MV-4-11 (cell line): ENCODE data around the gene IL19.
A peak's percentile ranks its signal among the peaks of the same experiment; 100 is the strongest.

Source experiments
- DNase-seq: peaks from one replicate; lab custom pipeline; 2025; lab: John Stamatoyannopoulos, UW

The IL19 gene

DNA sequence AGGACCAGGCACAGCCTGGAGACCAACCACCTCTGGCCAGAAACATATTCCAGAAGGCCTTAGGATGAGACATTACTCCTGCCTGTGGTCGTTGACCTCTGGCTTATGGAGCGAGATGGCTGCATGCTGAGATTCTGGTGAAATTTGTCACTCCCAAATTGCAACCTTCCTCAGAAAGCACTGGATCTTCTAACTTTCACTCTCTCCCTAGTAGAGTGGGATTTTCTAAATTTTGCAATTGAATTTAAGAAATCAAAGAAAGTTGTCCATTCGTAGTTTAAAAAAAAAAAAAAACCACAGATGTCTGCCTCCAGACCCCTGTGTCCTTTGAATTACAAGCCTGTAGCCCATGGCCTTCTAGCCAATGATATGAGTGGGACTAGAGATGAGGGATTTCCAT, 30.3 kb downstream of the IL19 start:
- DNase-seq: no peak

DNA sequence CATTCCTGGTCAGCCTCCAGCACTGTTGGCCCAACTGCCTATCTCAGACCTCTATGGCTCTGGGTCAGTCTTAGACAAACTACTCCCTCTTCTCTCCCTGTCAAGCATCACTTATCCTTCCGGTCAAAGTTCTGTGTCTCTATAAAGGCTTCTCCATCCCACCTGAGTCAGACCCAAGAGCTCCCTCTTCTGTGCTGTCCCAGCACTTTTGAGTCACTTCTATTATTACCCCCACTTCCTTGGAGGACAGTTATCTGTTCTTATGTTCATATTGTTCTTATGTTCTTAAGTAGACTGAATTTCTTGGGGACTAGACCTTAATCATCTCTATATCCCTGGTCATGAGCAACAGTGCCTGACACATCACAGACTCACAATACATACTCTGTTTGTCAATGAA, 30.9 kb downstream of the IL19 start:
- no peak for DNase-seq

DNA sequence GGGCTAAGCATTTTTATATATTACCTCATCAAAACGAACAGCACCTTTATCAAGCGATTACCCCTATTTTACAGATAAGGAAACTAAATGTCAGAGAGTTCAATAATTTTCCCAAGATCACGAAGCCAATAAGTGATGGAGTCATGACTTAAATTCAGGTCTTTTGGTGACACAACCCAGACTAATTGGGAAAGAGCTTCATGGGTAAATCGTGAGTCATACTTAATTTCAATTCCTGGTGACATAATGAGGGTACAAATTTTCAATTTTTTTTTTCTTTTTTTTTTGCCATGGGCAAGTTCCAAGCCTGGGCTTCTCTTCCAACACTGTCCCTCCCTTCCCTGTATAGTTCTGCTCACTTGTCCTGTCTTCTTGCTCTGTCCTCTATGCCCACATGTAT, 31.8 kb downstream of the IL19 start:
- DNase-seq: peak; percentile 58

DNA sequence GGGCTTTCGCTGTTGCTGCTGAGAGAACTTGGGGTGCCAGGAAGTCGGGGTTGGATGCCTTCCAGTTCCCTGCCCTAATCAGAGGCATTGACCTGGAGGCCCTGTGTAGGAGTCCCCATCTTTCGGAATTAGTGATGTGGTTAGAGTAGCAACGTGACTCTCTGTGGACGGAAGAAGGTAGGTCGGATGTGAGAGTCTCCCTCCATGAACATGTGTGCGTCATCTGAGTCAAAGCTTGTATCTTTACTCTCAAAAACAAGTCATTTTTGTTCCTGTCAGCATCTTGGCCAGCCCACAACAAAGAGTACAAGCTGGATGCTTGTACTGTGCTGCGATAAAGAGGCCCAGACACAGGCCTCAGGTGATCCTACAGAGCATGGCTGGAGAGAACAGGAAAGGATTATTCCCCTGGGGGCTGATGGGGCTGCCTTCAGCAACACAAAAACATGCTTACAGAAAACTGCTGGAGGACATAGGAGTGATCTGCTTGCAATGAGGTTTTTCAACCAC, 32.7 kb downstream of the IL19 start:
- no peak for DNase-seq

DNA sequence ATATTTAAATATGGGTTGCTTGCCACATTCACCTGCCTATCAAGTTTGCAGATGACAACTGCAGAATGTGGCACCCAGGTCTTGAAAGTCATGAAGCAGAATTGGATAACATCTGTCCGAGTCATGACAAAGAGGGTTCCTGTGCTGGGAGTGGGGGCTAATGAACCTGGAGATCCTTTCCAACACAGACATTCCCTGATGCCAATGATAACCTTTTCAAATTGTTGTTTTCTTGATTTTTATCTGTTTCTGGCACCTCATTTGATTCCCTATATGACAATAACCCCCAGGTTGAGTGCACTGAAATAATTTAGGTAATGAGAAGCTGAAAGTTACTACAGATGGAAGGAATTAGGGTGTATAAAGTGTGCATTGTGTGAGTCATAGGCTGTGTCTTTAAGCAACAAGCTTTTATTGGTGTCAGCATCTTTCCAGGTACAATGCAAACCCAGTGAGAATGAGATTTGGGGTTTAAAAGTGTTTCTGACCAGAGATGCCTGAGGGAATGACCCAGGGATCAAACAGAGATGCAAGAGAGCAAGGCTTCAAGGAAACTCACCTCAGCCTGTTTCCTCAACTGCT, 33.7 kb downstream of the IL19 start:
- DNase-seq: no peak

DNA sequence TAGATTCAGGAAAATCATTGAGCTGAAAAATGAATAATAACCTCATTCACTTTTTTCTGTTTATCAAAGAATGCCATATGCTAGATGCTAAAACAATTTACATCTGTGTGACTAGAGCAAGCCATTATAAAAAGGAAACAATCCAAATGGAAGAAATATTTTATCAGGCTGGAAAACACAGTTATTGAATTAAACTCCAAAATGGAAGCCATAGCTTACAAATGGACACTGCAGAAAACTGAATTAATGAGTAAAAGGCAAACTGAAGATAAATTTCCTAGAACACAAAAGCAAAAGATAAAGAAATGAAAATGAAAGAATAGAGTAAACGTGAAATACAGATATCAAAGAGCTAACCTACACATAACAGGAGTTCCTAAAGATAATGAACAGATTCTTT, 34.8 kb downstream of the IL19 start:
- DNase-seq: no peak

DNA sequence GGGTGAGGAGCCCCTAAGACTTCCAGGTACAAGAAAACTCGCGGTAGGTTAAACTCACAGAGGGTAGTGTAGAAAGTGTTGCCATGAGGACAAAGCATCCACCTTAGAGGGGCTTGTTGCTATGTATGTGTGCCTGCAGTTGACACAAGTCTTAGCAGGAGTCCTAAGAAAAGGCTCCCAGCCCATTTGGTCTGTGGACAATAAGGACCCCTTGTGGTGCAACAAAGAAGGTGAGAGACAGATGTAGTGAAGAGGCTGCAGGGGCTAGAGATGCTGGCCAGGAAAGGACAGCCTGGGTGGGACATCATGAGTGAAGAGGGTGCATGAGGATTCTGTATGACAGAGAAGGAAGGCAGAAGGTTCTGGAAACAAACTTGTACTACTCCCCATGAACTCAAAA, 38.0 kb downstream of the IL19 start:
- DNase-seq: peak; percentile 42

DNA sequence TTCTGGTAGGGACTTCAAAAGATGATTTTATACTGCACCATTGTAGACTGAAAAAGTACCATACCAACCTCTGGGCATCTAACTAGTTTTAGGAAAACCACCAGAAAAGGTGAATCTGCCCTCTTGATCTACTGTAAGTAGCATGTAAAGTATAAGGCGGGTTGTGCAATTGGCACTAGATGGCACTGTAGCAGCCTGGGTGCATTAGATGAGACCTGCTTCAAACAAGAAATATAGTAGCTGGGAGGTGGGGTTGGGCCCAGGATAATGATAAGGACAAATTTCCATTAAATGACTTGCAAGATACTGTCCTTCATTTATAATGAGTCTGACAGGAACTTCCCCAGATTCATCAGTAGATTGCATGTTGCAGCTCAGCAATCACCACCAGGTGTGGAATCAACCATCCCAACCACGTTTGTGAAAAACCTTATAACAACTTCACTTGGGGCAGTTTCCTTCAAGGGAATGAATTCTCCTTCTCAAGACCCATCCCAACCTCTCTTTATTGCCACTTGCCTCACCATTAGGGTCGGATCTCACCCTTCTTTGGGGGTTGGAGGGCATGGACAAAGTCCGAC, 39.0 kb downstream of the IL19 start:
- peak; percentile 33 for DNase-seq

DNA sequence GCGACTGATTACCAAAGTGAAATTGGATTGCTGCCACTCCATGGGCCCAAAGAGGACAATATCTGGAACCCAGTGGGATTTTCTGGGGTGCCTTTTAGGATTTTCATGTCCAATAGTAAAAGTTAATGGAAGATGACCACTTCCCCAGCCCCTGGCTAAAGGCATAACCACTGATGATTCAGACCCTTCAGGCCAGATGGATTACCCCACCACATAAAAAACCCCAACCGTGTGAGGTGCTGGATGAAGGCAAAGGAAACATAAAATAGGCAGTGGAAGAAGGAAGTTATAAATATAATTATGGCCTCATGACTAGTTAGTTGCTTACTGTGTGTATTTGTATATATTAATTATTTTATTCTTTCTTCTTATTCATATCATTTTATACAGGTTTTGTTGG, 41.9 kb downstream of the IL19 start:
- peak; percentile 76 for DNase-seq

DNA sequence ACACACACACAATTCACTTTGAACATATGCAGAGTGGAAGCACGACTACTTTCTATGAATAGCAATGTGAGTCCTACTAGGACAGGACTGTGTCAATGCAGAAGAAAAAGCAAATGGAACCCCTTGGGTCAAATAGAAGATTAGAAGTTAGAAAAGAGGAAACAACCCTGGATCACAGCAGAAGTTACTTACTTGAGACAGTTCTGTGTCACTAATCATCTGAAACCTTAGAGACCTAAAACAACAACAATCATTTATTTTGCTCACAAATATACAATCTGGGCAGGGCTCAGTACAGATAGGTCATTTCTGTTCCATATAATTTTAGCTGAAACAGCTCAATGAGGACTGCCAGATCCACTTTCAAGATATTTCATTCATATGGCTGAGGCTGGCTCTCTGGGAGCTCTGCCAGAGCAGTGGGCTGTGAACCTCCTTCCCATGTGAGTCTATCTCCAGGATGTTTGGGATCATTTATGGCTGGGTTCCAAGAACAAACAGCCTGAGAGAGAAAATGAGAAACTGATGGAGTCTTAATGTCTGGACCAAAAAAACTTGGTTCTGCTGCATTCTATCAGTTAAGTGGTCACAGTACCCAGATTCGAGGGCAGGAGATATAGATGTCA, 44.3 kb downstream of the IL19 start:
- DNase-seq: peak; percentile 79

DNA sequence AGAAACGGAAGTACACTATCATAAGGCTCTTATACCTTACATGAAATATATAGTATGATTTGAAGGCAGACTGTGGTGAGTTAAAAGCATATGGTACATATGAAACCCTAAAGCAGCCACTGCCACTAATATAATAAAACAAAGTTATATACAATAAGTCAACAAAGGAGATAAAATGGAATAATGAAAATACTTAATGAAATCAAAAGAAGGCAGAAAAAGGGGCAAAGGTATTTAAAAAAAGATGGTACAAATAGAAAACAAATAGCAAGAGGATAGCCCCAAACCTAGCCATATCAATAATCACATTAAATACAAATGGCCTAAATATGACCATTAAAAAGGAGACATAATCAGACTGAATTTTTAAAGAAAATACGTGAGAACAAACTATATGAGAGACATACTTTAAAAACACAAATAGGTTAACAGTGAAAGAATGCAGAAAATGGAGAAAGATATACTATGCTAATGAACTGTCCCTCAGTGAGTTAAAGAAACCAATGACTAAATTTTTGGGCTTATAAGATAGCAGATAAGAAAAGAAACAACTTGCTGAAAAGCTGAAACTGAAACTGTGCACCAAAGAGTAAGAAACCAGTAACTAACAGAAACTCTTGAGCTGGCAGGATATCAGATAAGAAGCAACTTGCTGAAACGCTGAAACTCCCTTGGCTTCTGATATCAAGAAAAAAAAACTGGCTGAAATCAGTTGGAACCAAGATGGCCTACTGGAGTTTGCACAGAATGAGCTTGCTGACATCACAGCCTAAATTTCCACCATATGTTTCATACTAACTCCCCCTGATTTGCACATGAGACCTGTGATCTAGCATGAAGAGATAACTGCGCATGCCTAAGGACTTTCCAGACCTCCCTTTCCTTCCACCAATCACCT, 46.1 kb downstream of the IL19 start:
- peak; percentile 54 for DNase-seq

DNA sequence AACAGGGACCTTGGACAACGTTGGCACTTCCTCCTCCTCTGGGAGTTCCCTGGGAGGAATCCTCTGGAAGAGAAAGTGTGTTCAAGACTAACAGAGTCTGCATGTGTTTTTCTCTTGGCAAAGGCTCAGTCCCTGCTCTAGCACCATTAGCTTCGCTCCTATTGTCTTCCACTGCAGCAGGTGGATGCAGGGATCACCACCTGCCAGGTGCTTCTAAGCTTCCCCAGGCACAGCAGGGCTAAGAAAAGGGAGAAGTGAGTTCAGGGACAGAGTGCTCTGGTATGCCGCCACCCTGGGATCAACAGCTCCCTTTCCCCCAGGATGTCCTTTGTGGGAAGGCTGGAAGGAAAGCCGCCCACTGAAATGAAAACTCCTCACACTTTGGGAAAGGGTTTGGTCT, 50.9 kb downstream of the IL19 start:
- no peak for DNase-seq

DNA sequence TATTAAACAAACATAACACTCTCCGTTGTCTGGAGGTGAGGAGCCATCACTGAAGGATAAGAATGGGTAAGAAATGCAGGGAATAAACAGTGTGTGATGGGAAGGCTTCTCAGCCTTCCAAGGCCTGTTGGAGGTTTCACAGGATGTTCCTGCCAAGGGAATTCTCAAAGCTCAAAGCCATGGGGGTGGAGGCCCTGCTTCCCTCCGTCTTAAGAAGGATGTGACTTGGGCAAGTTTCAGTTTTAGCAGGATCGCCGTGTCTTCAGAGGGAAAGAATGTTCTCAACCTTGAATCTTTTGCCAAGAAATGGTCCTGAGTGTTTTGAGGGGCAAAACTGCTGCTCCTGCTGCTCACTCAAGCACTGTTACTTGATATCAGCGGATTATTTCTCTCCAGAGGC, 53.2 kb downstream of the IL19 start:
- DNase-seq: no peak

DNA sequence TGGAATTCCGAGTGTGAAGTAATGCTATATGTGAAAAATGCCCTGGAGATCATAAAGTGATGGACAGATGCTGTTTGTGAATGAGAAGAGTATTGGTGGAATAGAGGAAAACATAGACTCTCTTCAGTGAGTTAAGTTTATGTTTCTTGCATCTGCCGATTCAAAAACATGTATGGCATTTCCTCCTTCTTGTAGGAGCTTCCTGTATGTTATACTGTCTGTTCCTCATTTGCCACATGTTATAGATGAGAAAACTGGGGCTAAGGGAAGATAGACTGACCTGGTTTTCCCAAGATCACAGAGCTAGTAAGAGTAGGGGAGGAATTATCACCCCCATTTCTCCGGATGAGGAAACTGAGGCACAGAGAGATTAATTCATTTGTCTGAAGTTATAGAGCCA, 53.8 kb downstream of the IL19 start:
- DNase-seq: peak; percentile 73

DNA sequence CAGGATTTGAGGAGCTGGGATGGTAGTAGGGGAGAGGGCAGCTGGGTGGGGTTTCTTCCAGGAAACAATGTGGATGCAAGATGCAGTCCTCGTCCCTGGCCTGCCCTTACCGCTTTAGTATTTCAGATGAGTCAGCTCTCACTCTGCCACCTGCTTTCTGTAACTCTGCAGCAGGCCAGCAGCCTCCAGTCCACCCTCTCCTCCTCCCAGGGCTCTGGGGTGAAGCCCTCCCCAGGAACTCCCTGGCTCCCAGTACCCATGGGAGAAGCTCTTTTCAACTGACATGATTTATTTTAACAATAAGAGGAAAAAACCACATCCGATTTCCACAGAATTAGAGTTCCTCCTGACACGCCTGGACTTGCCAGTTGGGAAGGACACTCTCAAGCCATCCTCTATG, 55.8 kb downstream of the IL19 start:
- peak; percentile 43 for DNase-seq

DNA sequence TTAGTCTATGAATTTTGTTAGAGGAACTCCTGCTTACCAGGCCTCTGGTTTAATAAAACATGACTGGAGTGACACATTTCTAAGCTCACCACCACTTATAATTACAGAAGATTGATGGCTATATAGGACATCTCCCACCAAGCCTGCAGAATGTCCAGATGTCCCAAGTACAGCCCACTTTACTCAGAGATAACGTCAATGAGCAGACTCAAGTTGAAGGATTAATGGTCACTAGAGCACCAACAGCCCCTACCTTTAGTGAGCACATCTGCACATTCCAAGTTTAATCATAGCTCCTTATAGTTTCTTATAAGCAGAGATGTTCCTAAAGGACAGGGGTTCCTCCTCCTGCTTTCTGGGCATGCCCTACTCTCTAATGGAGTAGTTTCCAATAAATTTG, 57.5 kb downstream of the IL19 start:
- DNase-seq: no peak

DNA sequence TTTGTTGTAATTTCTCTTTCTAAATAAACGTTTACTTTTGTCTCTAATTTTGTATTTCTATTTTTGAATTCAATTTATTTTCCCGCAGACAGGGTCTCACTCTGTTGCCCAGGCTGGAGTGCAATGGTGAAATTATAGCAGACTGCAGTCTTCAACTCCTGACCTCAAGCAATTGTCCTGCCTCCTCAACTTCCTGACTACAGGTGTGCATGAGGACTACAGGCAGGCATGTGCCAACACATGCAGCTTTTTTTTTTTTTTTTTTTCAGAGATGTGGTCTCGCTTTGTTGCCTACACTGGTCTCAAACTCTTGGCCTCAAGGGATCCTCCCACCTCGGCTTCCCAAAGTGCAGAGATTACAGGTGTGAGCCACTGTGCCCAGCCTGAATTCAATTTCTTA, 58.2 kb downstream of the IL19 start:
- DNase-seq: no peak

DNA sequence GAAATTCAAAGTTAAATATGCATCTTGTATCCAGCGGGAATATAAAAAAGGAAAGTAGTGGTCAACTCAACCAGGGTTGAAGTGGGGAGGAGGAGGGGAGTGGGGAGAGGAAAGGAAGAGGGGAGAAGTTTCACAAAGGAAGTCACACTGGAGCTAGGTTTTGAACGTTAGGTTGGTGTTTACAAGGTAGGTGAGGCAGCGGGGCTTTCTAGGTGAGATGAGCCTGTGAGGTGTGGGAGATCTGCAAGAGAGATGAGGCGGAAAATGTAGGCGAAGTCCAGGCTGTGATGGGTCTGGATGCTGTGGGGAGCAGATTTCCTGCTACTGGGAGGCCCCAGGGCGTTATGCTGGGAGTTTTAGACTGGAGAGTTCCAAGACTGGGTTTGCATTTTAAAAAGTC, 58.7 kb downstream of the IL19 start:
- DNase-seq: no peak

DNA sequence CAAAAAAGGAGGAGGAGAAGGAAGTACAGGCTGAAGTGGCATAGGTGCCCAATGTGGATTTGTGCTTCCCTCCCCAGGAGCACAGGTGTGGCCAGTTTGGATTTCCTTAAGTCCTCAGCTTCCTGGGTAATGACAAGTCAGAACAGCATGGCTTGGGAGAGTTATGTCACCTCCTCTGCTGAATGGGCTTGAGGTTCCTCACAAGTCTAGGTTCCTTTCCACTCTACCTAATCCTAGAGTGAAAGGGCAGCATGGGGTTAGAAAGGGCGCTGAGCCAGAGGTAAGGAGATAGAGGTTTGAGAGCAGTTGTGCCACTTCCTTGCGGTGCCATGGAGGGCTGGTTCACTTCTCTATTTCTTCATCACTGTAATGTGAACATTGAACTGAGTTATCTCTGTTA, 59.3 kb downstream of the IL19 start:
- DNase-seq: peak; percentile 88

DNA sequence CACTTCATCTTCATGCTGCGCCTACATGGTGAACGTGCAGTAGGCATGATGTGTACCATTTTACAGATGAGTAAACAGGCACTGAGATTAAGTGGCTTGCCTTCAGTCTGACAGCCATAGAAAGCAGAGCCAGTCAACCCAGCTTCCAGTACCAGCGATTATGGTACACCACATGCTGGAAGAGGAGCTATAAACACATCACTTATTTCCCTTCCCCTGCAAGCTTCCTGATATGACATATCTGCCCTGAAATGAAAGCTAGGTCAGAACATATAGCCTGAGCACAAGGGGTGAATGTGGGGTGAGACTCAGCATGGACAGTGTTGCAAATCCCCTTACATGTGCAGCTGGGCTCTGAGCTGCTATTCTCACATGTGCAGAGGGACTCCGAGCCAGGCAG, 61.1 kb downstream of the IL19 start:
- peak; percentile 82 for DNase-seq

DNA sequence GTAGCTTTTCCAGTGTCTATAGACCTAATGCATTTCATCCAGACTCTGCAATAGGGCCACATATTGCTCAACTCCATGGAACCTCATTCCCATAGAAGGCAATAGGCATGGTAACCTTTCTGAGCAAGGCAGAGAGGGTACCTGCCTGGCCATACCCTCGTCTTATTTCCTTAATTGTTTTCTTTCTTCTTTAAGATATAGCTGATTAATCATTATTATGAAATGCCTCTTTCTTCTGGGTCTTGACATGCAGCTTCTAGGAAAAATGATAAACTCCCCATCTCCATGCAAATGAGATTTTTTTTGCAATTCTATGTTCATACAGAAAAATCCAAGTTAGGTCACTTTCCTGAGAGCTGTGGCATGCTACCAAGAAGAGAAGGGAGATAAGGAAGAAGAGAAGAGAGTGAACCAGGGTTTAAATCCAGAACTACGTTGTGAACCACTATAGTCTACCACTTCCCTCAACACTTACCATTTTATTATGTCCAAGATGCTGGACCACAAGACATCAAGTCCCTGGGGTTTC, 61.8 kb downstream of the IL19 start:
- peak; percentile 53 for DNase-seq

DNA sequence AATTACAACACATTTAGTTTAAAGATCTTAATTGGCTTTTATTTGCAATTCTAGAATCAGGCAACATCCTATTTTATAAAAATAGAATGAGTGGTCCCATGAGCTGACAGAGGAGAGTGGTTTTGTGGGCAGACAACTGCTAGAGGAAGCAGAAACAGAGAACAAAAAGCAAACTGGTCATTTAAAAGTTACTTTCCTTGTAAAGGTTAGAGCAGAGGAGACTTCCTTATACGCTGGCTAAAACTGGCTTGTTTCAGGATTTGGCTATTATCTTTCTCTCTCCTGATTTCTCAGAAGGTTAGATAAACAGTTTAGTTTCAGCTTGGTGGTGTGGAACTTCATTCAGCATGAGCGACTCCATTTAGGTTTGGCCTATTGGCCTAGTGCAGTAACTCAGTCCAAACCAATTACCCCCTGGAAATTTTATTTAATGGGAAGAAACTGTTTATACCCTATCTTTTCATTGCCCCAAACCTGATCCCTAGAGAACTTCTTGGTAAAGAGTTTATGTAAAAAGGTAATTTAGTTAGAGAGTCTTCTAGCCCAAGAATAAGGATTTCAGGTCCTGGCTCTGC, 62.6 kb downstream of the IL19 start:
- peak; percentile 94 for DNase-seq
